Upper lobe of left lung (tissue), 6 donors: ENCODE measurements around the gene GSTA3. TPM values are rescaled to one million over a fixed set of nuclear protein-coding genes. Genes with fewer than 3 reads are reported as not detected.
A peak's percentile ranks its signal among the peaks of the same experiment; 100 is the strongest.
"Not testable (repeated sequence)": the region's sequence is repeated elsewhere in the genome, so short reads cannot be mapped to it uniquely, and the experiment has no call there.

ENCODE experiments used
- ATAC-seq, 2 donors: fragments of 200-7000 bp; cut with Tn5 transposase; one replicate each; pipeline ENCODE4 v1.9.1; 2022; ENCODE audit warnings: mild to moderate bottlenecking in 2 of 2, moderate library complexity in 2 of 2; ENCODE audit not compliant: low FRiP score in 2 of 2
- DNase-seq, 2 donors: peaks; one replicate each; pipeline ENCODE4 v3.0.0-alpha.2; 2019 to 2020
- H3K27ac ChIP-seq, 4 donors: fragments of 200-600 bp; sonication (generic); one replicate each; pipeline ENCODE4 v1.5.1; 2016 to 2019
- H3K27me3 ChIP-seq, 4 donors: fragments of 200-600 bp; sonication (generic); one replicate each; pipeline ENCODE4 v1.5.1; 2017 to 2019
- H3K36me3 ChIP-seq, 4 donors: fragments of 200-600 bp; sonication (generic); one replicate each; pipeline ENCODE4 v1.5.1; 2016 to 2019
- H3K4me1 ChIP-seq, 4 donors: fragments of 200-600 bp; sonication (generic); one replicate each; pipeline ENCODE4 v1.5.1; 2018 to 2019
- H3K4me3 ChIP-seq, 4 donors: fragments of 200-600 bp; sonication (generic); one replicate each; pipeline ENCODE4 v1.5.1; 2017 to 2019; ENCODE audit warnings: mild to moderate bottlenecking in 2 of 4, moderate library complexity in 1 of 4
- H3K9me3 ChIP-seq, 4 donors: fragments of 200-600 bp; sonication (generic); one replicate each; pipeline ENCODE4 v1.5.1; 2018 to 2019
- CTCF ChIP-seq, 6 experiments: fragments of 450-650 bp in 4 of 6; fragments of 200-600 bp in 2 of 6; sonication (generic) in 2 of 6; IDR thresholded peaks; one replicate each; pipeline ENCODE4 v1.5.1; 2016 to 2019; ENCODE audit warnings: antibody characterized with exemption in 6 of 6
- EP300 ChIP-seq, 4 donors: sonication (generic); formaldehyde crosslinking; IDR thresholded peaks; one replicate each; pipeline ENCODE4 v1.5.1; 2017; ENCODE audit warnings: antibody characterized with exemption in 4 of 4, control low read depth in 2 of 4
- POLR2A ChIP-seq, 4 donors: fragments of 450-650 bp; IDR thresholded peaks; one replicate each; pipeline ENCODE4 v1.5.1; 2016 to 2017; ENCODE audit warnings: antibody characterized with exemption in 4 of 4, mild to moderate bottlenecking in 2 of 4
- POLR2AphosphoS5 ChIP-seq, 2 donors: sonication (generic); formaldehyde crosslinking; IDR thresholded peaks; one replicate each; pipeline ENCODE4 v1.5.1; 2017; ENCODE audit warnings: antibody characterized with exemption in 2 of 2
- WGBS, 2 donors: methylation state at CpG; one replicate each; pipeline ENCODE4 v1.1.5; 2017 to 2018; 5-methylcytosine and 5-hydroxymethylcytosine counted together
- total RNA-seq, 6 donors: library from RNA; depleted of rRNA in 4 of 6; stranded (reverse); fragments of >200 nt in 4 of 6; gene quantifications; one replicate each; pipeline versions ENCODE4 v1.1.0 to v1.2.1, GENCODE V29; 2016 to 2021
- donor health status: DM: no; HTN: no; CAD: no; lungs with moderate emphysema.
- donor health status: DM: no; HTN: yes; CAD: no; lungs with severe emphysema.

The GSTA3 gene
- total RNA-seq, 6 donors from 2014 or later, result 0.46 to 2.0 (median 0.57) TPM; not detected in 1

GRCh38 chr6:52872031-52872430 is 37.5 kb downstream of the GSTA3 start:
- 45 to 48% methylated on average over 4 of the region's 4 CpGs for WGBS, 2 donors
- ATAC-seq, result no peak
- no peak for DNase-seq
- Histone ChIP-seq H3K4me1 (peaks cover 0 to 4% (median 0%) of the 10 kb centered on the region in 4 donors), H3K9me3 (no peaks in the 10 kb centered on the region), H3K36me3 (no peaks in the 10 kb centered on the region), H3K4me3 (no peak overlapping the region), H3K27me3 (no peaks in the 10 kb centered on the region), H3K27ac (no peak overlapping the region)
- TF ChIP-seq POLR2AphosphoS5 (IDR thresholded peaks at IDR 0.05) (no peak), POLR2A (IDR thresholded peaks at IDR 0.05) (no peak), EP300 (IDR thresholded peaks at IDR 0.05) (no peak), CTCF (IDR thresholded peaks at IDR 0.05) (no peak)

GRCh38 chr6:52871621-52872020 is 37.9 kb downstream of the GSTA3 start:
- 54 to 59% methylated on average over 3 of the region's 3 CpGs for WGBS, 2 donors
- no peak for DNase-seq

GRCh38 chr6:52870335-52871091 is 39.0 kb downstream of the GSTA3 start:
- not testable (repeated sequence) for H3K36me3 ChIP-seq, H3K27me3 ChIP-seq, DNase-seq, H3K4me3 ChIP-seq, H3K27ac ChIP-seq, ATAC-seq, H3K4me1 ChIP-seq, H3K9me3 ChIP-seq
- WGBS, 2 donors, result 68 to 79% methylated on average over 3 of the region's 3 CpGs

More at GRCh38 chr6:52871621-52872020, 37.9 kb downstream of the GSTA3 start:
- no peak overlapping the region for H3K27ac ChIP-seq
- TF ChIP-seq EP300 (IDR thresholded peaks at IDR 0.05), result no peak
- no peak for TF ChIP-seq POLR2A (IDR thresholded peaks at IDR 0.05)
- no peak for TF ChIP-seq POLR2AphosphoS5 (IDR thresholded peaks at IDR 0.05)
- TF ChIP-seq CTCF (IDR thresholded peaks at IDR 0.05), result no peak
- H3K27me3 ChIP-seq, result no peaks in the 10 kb centered on the region
- H3K9me3 ChIP-seq, result no peaks in the 10 kb centered on the region
- H3K4me1 ChIP-seq, result peaks cover 0 to 2% (median 0%) of the 10 kb centered on the region in 4 donors
- ATAC-seq, result no peak
- no peak overlapping the region for H3K4me3 ChIP-seq
- no peaks in the 10 kb centered on the region for H3K36me3 ChIP-seq

- not testable (repeated sequence) for H3K27me3 ChIP-seq, H3K27ac ChIP-seq, H3K36me3 ChIP-seq, H3K4me1 ChIP-seq, H3K4me3 ChIP-seq, DNase-seq, ATAC-seq, H3K9me3 ChIP-seq
- WGBS, 2 donors, result 70 to 71% methylated on average over 5 of the region's 5 CpGs
Measured at GRCh38 chr6:52868899-52869298, 40.6 kb downstream of the GSTA3 start.

- no peak for ATAC-seq
- TF ChIP-seq EP300 (IDR thresholded peaks at IDR 0.05) (no peak), CTCF (IDR thresholded peaks at IDR 0.05) (no peak), POLR2A (IDR thresholded peaks at IDR 0.05) (no peak), POLR2AphosphoS5 (IDR thresholded peaks at IDR 0.05) (no peak)
- no peak for DNase-seq
- Histone ChIP-seq H3K4me1 (no peaks in the 10 kb centered on the region), H3K27me3 (no peaks in the 10 kb centered on the region), H3K4me3 (no peak overlapping the region), H3K27ac (no peak overlapping the region), H3K36me3 (no peaks in the 10 kb centered on the region), H3K9me3 (no peaks in the 10 kb centered on the region)
- 76 to 84% methylated on average over 1 of the region's 1 CpG for WGBS, 2 donors
Measured at GRCh38 chr6:52868240-52868639, 41.3 kb downstream of the GSTA3 start.

- not testable (repeated sequence) for H3K9me3 ChIP-seq, H3K4me1 ChIP-seq, H3K4me3 ChIP-seq, H3K27ac ChIP-seq, ATAC-seq, H3K27me3 ChIP-seq, H3K36me3 ChIP-seq
- WGBS, 2 donors, result 66 to 72% methylated on average over 7 of the region's 7 CpGs
- peak; percentile 37 to 55 for DNase-seq
Measured at GRCh38 chr6:52861151-52861550, 48.3 kb downstream of the GSTA3 start.
